HG02884 (cell line): Measurements from ENCODE around the gene SYDE2.
"Not testable (repeated sequence)": the region's sequence is repeated elsewhere in the genome, so short reads cannot be mapped to it uniquely, and the experiment has no call there.

Experiments
- ATAC-seq: cut with Tn5 transposase; IDR thresholded peaks from one replicate; pipeline ENCODE4 v1.9.1; 2021; ENCODE audit warnings: mild to moderate bottlenecking, moderate library complexity; ENCODE audit not compliant: unreplicated experiment

SYDE2 gene

DNA sequence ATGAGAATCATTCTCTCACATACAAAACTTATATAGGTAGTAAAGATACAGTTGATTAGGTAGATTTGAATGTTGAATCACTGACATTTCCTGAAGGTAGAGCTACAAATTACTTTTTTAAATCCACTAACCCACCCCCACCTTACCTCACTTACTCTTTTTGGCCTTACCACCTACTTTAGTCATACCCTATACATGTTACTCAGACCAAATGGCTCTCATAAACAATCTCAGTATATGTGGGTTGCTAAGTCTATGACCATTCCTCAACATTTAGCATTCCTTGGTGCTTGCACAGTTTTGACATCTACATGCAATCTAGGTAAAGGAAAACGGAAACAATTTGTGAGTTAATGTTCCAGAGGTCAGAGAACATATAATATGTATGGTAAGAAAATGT, 26.3 kb downstream of the SYDE2 start:
- no peak for ATAC-seq

DNA sequence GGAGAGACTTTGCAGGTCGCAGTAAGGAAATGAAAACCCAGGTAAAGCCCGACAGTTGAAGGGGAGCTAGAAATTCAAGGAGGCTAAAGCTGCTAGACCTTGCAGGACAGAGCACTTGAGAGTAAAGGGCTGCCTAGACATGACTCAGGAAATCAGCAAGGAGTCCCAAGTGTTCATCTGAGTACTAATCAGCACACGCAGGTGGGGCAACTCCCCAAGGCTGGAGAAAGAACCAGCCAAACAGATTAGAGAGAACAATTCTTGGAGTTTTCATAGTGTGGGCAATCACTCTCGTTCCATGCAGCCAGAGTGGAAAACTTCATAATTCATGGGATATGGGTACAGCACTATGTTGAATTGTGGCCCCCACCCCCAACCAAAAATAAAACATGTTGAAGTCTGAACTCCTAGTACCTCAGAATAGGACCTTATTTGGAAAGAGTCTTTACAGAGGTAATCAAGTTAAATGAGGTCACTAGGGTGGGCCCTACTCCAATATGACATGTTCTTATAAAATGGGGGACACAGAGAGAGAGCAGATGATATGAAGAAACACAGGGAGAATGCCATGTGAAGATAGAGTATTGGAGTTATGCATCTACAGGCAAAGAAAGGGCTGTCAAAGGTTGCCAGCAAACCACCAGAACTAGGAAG, 28.0 kb downstream of the SYDE2 start:
- no peak for ATAC-seq

DNA sequence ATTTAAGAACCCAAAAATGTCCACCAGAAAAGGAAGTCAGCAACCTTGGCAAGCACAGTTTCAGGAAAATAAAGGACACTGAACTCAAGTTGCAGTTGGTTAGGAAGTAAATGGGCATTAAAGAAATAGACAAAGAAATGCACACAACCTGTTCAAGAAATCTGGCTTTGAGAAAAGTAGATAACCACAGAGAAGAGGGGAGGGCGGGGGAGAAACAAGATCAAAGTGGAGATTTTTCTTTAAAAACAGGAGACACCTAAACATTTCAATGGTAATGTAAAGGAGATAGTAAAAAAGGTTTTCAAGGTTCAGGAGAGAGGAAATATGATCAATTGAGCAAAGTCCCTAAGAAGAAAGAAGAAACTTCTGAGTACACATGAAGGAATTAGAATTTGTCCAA, 29.1 kb downstream of the SYDE2 start:
- no peak for ATAC-seq

DNA sequence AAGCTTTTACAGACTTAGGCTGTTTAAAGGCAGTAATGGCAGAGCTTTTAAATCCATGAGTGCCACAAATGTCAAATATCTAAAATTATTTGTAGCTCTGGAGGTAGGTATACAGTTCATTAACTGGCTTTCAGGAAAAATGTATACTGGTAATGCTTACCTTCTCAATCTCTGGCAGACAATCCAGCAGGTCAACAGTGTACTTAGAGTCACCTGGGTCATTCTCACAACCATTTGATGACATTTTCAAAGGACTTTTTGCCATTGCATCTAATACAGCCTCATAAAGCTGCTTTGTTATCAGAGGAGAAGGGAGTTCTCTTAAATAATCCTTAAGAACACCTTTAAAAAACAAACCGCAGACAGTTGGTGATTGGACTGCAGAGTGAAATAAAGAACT, 31.9 kb downstream of the SYDE2 start:
- ATAC-seq = no peak

DNA sequence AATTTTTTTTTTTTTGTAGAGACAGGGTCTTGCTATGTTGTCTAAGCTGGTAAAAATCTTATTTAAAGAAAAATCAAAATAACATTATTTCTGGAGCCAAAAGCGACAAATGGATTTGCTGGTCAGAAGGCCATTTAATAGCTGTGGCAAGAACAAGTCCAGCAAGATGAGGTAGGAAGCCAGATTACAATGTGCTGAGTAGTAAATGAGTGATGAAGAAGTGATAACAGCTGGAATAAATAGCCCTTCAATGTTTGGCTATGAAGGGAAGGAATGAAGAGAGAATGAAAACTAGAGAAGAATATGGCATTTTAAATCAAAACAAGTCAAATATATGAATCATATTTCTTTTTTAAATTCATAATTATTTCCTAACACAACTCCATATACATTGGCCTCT, 34.5 kb downstream of the SYDE2 start:
- ATAC-seq = no peak

DNA sequence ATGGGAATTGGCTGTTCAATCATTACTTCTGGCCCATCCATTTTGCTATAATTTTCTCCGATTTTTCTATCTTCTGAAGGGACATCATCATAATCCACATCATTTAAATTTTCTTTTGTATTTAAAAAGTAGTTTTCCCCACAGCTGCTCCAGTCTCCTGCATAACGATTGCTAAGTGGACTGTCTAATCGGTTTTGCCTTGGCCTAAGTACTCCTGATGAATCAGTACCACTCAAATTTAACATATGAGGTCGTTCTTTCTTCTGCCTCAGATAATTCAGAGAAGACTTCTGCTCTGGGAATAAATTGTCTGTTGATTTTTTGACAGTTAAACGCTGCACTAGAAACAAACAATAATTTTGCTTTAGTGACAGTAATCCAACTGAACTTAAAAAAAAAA, 41.9 kb downstream of the SYDE2 start:
- no peak for ATAC-seq

DNA sequence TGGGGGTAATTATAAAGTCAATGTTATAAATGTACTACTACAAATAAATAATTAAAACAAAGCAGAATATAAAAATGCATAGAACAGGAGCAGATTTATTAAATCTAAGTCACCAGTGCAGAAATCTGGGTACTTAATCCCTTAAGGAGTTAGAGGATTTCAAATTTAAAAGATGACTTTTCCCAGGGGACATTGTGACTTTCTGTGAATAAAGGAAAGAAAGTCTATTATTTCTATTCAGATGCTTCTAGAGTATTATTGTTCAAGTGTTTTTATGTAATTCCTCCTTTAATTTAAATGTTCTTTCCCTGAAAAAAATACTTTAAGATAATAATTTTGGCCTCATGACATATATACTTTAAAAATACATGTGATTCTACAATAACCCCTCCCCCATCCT, 43.4 kb downstream of the SYDE2 start:
- ATAC-seq = no peak

DNA sequence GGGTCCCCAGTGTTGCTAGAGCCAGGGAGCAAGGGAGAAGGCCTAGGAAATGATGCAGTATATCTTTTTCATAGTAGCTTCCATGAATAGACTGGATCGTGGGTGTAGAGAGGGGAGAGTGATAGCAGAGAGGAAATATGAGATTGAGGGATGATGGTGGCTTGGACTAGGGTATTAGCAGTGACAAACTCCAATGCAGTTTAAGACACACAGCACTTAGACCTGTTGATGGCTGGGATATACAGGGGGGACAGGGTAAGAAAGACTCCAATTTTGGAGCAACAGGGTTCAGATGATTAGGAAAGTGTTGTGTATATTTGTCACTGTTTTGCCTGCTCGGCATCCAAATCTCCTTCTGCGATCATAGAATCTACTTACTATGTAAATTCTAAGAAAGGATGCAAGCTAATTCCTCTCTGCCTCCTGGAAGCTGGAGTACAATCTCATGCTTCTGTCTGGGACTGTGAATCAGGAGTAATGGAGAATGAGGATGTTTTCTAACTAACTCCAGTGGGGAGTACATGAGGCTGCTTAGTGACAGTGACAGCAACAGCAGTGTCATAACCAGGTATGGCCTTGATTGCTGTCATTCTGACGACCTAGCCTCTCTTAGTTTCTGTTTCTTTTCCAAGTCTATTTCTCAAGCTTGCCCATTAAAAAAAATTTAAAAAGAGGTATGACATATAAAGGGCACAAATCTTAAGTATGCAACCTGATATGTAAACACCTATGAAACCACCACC, 47.5 kb downstream of the SYDE2 start:
- ATAC-seq = peak; percentile 45

DNA sequence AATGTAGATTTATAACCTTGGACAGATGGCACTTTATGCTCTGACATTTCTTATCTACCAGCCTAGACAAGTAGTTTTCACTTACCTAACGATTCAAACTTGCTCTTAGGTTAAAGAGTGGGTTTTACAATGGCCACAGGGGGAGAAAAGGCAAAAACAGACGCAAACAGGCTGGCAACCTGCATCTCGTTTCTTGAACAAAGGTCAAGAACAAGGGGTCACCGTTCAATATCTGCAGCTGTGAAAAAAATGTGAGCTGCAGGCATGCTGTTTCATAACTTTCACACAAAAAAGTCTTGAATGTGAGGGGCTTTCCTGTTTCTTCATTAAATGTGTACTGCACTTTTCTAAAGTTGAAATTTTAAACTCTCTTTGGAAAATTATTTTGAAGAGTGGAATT, 49.4 kb downstream of the SYDE2 start:
- no peak for ATAC-seq

DNA sequence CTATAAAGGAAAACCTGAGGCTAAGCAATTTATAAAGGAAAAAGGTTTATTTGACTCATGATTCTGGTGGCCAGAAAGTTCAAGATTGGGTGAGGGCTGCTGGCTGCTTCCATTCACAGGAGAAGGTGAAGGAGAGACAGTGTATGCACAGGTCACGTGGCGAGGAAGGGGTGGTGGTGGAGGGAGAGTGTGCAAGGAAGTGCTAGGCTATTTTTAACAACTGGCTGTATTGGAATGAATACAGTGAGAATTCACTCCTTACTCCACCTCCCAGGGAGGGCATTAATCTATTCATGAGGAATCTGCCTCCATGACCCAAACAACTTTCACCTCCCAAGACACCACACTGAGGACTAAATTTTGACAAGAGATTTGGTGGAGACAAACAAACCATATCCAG, 51.0 kb downstream of the SYDE2 start:
- ATAC-seq = no peak

DNA sequence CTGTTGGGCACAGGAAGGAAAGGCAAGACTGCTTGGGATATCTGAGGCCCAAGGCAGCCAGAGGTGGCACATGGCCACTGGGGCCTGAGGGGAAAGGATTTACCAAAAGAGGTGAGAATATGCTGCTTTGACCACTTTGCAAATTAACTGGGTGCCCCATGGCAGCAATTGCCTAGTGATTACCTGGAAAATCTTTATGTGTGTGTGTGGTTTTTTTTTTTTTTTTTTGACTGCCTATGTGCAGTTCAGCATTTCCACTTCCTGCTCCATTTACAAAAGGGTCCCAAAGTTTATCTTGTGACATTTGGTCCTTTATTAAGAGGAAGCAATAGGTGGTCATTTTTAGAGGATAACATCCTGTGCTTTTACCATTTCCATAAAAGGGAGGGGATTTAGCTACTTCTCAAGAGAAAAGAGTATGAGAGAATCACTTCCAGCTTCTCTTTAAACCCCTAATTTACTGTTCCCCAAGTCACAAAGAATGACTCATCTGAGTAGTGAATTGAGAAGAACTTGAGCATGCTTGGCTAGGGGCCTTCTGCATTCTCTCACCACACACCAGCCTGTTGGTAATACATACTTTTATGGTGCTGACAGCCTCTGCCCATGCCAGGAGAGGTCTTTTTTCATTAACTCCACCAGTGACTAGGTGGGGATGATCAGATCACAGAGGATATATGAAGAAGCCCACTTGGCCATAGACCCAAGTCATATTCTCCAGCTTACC, 52.1 kb downstream of the SYDE2 start:
- peak; percentile 96 for ATAC-seq

DNA sequence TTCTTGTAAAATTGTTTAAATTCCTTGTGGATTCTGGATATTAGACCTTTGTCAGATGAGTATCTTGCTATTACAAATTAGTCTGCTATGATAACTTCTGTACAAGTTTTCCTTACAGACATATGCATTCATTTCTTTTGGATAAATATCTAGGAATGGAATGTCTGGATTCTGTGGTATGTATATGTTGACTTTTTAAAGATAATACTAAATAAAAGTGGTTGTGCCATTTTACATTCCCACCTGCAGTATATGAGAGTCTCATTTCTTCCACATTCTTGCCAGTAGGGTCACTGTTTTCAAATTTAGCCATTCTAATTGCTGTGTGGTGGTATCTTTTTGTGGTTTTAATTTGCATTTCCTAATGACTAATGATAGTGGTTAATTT, 53.9 kb downstream of the SYDE2 start:
- ATAC-seq = no peak

DNA sequence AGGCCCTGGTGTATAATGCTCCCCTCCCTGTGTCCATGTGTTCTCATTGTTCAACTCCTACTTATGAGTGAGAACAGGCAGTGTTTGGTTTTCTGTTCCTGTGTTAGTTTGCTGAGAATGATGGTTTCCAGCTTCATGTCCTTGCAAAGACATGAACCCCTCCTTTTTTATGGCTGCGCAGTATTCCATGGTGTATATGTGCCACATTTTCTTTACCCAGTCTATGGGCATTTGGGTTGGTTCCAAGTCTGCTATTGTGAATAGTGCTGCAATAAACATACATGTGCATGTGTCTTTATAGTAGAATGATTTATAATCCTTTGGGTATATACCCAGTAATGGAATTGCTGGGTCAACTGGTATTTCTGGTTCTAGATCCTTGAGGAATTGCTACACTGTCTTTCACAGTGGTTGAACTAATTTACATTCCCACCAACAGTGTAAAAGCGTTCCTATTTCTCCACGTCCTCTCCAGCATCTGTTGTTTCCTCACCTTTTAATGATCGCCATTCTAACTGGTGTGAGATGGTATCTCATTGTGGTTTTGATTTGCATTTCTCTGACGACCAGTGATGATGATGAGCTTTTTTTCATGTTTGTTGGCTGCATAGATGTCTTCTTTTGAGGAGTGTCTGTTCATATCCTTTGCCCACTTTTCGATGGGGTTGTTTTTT, 54.4 kb downstream of the SYDE2 start:
- not testable (repeated sequence) for ATAC-seq

DNA sequence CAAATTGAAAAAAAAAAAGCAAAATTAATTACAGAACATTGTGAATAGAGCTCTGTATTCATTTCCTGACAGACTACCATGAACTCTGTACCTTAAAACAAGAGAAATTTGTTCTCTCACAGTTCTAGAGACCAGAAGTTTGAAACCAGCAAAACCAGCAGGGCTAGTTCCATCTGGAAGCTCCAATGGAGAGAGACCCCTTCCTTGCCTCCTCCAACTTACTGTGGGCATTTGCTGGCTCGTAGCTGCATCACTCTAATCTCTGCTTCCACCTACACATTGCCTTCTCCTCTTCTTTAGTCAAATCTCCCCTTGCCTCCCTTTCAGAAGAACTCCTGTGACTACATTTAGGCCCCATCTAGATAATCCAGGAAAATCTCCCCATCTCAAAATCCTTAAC, 56.5 kb downstream of the SYDE2 start:
- ATAC-seq = no peak

DNA sequence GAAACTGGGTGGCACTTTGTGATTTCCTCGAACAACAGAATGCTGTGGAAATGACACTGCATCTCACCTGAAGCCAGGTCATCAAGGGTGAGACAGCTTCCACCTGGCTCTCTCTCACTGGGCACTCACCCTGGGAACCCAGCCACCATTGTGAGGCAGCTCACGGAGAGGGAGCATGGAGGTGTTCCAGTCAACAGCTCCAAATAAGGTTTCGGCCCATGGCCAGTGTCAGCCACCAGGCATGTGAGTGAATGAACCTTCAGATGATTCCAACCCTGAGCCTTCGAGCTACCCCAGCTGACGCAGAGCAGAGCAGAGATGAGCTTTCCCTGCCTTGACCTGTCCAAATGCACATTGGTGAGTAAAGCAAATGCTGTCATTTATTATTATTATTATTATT, 58.1 kb downstream of the SYDE2 start:
- no peak for ATAC-seq

DNA sequence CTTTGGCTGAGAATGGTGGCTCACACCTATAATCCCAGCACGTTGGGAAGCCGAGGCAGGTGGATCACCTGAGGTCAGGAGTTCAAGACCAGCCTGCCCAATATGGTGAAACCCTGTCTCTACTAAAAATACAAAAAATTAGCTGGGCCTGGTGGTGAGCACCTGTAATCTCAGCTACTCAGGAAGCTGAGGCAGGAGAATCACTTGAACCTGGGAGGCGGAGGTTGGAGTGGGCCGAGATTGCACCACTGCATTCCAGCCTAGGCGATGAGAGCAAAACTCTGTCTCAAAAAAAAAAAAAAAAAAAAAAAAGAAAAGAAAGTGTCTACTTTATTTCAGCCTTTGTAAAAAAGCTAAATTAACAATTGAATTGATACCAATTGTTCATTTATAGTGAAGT, 62.4 kb downstream of the SYDE2 start:
- not testable (repeated sequence) for ATAC-seq

DNA sequence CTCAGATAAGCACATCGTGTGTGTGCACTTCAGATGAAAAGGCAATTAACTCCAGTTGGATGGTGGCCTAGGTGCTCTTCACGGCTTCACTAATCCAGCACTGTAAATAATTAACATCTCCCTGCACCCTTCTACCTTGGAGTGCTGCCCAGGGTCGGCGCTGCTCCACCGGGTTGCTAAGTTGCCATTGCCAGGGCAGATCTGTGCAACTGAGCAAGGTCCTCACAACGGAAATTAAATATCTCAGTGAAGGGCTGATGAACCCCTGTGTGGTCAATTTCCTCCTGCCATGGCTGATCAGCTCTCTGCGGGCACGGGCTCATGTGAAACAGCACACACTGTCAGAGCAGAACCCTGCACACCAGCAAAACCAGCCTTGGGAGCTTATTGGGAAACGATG, 63.2 kb downstream of the SYDE2 start:
- no peak for ATAC-seq

DNA sequence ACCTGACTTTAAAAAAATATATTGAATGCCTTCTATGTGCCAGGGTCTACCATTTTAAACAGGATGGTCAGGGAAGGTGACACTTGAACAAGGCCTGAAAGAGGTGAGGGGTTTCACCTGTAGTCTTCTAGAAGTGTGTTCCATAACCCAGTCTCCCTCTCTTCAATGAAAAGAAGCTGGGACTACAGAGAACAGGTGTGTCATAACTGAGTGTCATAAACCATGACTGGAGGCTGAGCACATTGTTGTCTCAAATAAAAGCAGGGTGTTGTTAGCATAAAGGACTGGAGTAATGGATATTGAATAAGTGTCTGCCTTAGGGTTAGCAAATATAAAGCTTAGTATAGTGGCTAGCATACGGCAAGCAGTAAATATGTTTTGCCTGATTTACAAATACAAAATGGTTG, 65.4 kb downstream of the SYDE2 start:
- no peak for ATAC-seq

DNA sequence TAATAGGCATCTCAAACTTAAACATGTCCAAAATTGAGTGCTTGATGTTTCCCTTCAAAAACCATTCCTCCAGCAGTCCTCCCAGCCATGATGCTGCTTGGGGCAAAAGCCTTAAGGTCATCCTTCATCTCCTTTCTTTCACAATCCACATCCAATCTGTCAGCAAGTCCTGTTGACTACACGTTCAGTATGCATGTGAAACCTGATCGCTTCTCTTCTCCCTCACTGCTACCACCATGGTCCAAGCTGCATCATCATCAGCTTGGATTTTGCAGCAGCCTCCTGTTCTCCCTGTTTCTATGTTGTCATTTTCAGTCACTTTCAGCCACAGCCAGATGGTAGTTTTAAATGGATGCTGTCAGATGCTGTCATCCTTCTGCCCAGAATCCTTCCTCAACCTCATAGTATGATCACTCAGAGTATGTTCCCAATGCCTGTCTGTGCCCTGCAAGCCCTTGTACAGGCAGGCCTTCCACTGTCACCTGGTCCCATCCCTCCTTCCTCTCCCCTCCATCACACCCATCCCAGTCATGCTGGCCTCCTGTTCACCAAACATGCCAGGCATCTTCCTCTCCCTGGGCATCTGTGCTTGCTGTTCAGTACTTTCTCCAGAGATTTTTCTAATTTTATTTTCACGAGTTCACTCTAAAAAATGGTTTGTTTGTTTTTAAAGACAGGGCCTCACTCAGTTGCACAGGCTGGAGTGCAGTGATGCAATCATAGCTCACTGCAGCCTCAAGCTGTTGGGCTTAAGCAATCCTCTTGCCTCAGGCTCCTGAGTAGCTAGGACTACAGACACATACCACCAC, 66.0 kb downstream of the SYDE2 start:
- no peak for ATAC-seq

DNA sequence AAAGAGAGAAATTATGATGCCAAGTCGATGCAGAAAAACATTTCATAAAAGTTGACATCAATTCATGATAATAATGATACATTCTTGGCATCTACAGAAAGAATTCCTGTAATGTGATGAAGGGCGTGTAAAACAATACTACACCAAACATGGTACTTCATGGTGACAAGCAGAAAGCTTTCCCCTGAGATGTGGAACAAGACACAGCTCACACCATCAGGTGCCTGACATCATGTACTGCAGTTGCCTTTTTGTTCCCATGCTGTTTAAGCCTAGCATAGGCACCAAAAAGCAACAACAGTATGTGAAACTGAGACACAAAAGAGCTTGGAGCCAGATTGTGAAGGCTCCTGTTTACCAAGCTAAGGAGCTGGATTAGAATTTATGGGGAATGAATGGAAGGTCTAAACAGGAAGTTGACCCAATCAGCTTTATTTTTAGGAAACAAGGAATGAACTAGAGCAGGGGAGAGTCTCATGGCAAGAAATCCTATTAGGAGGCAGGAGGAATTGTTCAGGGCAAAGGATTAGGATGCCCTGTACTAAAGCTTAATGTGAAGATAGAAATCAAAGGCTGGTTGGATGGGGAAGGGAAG, 67.2 kb downstream of the SYDE2 start:
- no peak for ATAC-seq
